ENCODE measurements around the gene C1QTNF6. TPM values are rescaled to one million over a fixed set of nuclear protein-coding genes. Genes with fewer than 3 reads are reported as not detected.

The C1QTNF6 gene
- total and polyA plus RNA-seq, 2 experiments from 2014 or later = 1.7 to 2.3 TPM

DNA sequence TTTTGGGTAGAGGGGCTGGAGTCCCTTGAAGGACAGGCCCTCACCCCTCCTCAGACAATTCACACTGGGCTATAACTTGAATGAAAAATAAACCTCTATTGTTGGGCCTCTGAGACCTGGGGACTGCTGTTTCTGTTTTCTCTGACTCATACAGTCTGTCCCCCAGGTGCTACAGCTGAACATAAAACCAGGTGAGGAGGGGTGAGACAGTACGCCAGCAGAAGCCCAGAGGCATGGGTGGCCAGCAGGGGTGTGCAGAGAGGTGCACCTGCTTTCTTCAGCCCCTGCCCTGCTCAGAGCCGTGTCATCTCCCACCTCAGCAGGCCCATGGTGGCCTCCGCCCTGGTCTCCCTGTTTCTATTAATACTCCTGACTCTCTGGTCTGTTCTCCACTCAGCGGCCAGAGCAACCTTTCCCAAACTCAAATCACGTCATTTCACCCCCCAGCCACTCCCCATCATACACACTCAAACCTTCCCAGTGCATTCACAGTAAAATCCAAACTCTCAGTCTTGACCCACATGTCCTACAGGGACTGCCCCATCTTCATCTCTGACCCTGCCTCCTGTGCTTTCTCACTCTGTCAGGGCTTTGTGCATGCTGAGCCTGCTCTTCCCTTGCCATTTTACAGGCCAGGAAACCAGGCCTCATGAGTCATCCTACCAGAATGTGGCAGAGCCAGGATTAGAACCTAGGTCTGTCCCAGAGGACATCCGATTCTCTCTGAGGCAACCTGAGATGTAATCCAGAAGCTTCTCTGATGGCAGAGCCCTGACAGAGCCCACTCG is 32.9 kb downstream of the C1QTNF6 start:
- H3K27ac Mint-ChIP-seq = no peak overlapping the region
- H3K4me1 ChIP-seq (ENCODE audit: insufficient read depth) = no peaks in the 10 kb centered on the region
- no peaks in the 10 kb centered on the region for H4K20me1 ChIP-seq (replicated peaks; ENCODE audit: insufficient read depth)
- no peak overlapping the region for H3K4me3 ChIP-seq
- no peak overlapping the region for H3K27ac ChIP-seq (ENCODE audit: low read depth)
- H3K36me3 Mint-ChIP-seq (ENCODE audit: low read depth) = no peaks in the 10 kb centered on the region
- H3F3A ChIP-seq (replicated peaks; ENCODE audit: low read depth) = no peaks in the 10 kb centered on the region
- H3K9me3 Mint-ChIP-seq = peaks cover 7% of the 10 kb centered on the region
- no peaks in the 10 kb centered on the region for H3K27me3 ChIP-seq (ENCODE audit: insufficient read depth)
- no peaks in the 10 kb centered on the region for H3K79me2 ChIP-seq (replicated peaks; ENCODE audit: insufficient read depth)
- ATAC-seq (no peak), DNase-seq (ENCODE audit: low spot score) (no peak)
- peaks cover 2% of the 10 kb centered on the region for H3K4me1 Mint-ChIP-seq
- H3K9me2 ChIP-seq (ENCODE audit: insufficient read depth) = no peaks in the 10 kb centered on the region
- H3K4me3 Mint-ChIP-seq = no peak overlapping the region; the same call in 2 of the 3 replicates
- H3K4me2 ChIP-seq = no peak overlapping the region
- H3K36me3 ChIP-seq (ENCODE audit: insufficient read depth) = no peaks in the 10 kb centered on the region
- TF ChIP-seq, protein P1, sequence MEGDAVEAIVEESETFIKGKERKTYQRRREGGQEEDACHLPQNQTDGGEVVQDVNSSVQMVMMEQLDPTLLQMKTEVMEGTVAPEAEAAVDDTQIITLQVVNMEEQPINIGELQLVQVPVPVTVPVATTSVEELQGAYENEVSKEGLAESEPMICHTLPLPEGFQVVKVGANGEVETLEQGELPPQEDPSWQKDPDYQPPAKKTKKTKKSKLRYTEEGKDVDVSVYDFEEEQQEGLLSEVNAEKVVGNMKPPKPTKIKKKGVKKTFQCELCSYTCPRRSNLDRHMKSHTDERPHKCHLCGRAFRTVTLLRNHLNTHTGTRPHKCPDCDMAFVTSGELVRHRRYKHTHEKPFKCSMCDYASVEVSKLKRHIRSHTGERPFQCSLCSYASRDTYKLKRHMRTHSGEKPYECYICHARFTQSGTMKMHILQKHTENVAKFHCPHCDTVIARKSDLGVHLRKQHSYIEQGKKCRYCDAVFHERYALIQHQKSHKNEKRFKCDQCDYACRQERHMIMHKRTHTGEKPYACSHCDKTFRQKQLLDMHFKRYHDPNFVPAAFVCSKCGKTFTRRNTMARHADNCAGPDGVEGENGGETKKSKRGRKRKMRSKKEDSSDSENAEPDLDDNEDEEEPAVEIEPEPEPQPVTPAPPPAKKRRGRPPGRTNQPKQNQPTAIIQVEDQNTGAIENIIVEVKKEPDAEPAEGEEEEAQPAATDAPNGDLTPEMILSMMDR (conservative IDR thresholded peaks at IDR 0.05; ENCODE audit: low read depth in 2 of 2) = no peak
- TF ChIP-seq ZNF331 (CRISPR knock-in tag; IDR thresholded peaks at IDR 0.05; ENCODE audit: low read depth) (no peak), JUNB (IDR thresholded peaks at IDR 0.05; ENCODE audit: unreplicated experiment) (no peak), ZNF114 (CRISPR knock-in tag; IDR thresholded peaks at IDR 0.05) (no peak), POLR2AphosphoS5 (IDR thresholded peaks at IDR 0.05; ENCODE audit: low read depth) (no peak), ZNF462 (CRISPR knock-in tag; IDR thresholded peaks at IDR 0.05) (no peak), EZH2phosphoT487 (IDR thresholded peaks at IDR 0.05; ENCODE audit: unreplicated experiment) (no peak)
- TF ChIP-seq, protein P2, sequence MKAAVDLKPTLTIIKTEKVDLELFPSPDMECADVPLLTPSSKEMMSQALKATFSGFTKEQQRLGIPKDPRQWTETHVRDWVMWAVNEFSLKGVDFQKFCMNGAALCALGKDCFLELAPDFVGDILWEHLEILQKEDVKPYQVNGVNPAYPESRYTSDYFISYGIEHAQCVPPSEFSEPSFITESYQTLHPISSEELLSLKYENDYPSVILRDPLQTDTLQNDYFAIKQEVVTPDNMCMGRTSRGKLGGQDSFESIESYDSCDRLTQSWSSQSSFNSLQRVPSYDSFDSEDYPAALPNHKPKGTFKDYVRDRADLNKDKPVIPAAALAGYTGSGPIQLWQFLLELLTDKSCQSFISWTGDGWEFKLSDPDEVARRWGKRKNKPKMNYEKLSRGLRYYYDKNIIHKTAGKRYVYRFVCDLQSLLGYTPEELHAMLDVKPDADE (IDR thresholded peaks at IDR 0.05) = no peak
- peaks cover 12% of the 10 kb centered on the region for H3K27me3 Mint-ChIP-seq (ENCODE audit: insufficient read depth, low read depth, poor library complexity)
- H2AFZ ChIP-seq = no peak overlapping the region
